GM12878 (cell line): ENCODE results near the gene TIGD4. TPM values are rescaled to one million over a fixed set of nuclear protein-coding genes. Genes with fewer than 3 reads are reported as not detected.

ENCODE experiments used
- ATAC-seq: fragments of 200-7000 bp; cut with Tn5 transposase; 3 replicates; pipeline ENCODE4 v1.9.1; 2020; ENCODE audit warnings: mild to moderate bottlenecking, moderate library complexity
- BruUV-seq: library from RNA; stranded (reverse); fragments of 400-500 nt; replicated peaks from 2 replicates; lab custom pipeline; 2021; lab: Mats Ljungman, UMichigan
- CTCF ChIA-PET: fragments of 300-600 bp; sonication (Branson Sonifier 250); formaldehyde crosslinking; extraction: SDS; loops from one replicate; lab custom pipeline; 2021; ENCODE audit warnings: inconsistent platforms; lab: Yijun Ruan, JAX
- POLR2A ChIA-PET: fragments of 350-600 bp; formaldehyde crosslinking; extraction: SDS; loops from one replicate; lab custom pipeline; 2021; ENCODE audit warnings: inconsistent platforms; lab: Charles Lee
- RAD21 ChIA-PET: fragments of 300-600 bp; sonication (Branson Sonifier 250); formaldehyde crosslinking; loops from one replicate; lab custom pipeline; 2023; ENCODE audit warnings: antibody characterized with exemption; ENCODE audit not compliant: unreplicated experiment; lab: Charles Lee
- SMC1A ChIA-PET: fragments of 300-600 bp; sonication (Branson Sonifier 250); formaldehyde crosslinking; loops from one replicate; lab custom pipeline; 2023; ENCODE audit not compliant: unreplicated experiment, uncharacterized antibody; lab: Charles Lee
- DNase-seq: peaks from one replicate; pipeline ENCODE4 v3.0.0-alpha.2; 2011; ENCODE audit warnings: low read depth, low spot score
- FAIRE-seq: peaks from 3 replicates; lab custom pipeline; 2011; peaks lifted over from hg19 to GRCh38; lab: Jason Lieb, UNC
- H2AFZ ChIP-seq: 2 replicates; pipeline ENCODE4 v1.6.0; 2011; ENCODE audit warnings: low read depth, low read length, control low read depth; ENCODE audit not compliant: control insufficient read depth
- H3K27ac ChIP-seq: 2 replicates; pipeline ENCODE4 v1.5.1; 2011; ENCODE audit warnings: control low read depth; ENCODE audit not compliant: control insufficient read depth, insufficient read depth
- H3K27me3 ChIP-seq, 2 experiments: replicated peaks in 1 of 2; 2 replicates each; pipeline versions ENCODE4 v1.6.0 to v1.6.1; 2011; ENCODE audit warnings: low read length in 1 of 2; ENCODE audit not compliant: control insufficient read depth in 2 of 2, insufficient read depth in 2 of 2
- H3K36me3 ChIP-seq, 2 experiments: 2 replicates each; pipeline ENCODE4 v1.5.1; 2011; ENCODE audit warnings: low read length in 1 of 2; ENCODE audit not compliant: control insufficient read depth in 2 of 2, insufficient read depth in 2 of 2
- H3K4me1 ChIP-seq: 2 replicates; pipeline ENCODE4 v1.6.1; 2011; ENCODE audit warnings: mild to moderate bottlenecking, low read length, moderate library complexity, mixed read lengths; ENCODE audit not compliant: control insufficient read depth, insufficient read depth
- H3K4me2 ChIP-seq: 2 replicates; pipeline ENCODE4 v1.6.0; 2011; ENCODE audit warnings: control low read depth; ENCODE audit not compliant: control insufficient read depth, insufficient read depth
- H3K4me3 ChIP-seq: fragments of 200-600 bp; sonication (generic); 2 replicates; pipeline ENCODE4 v1.5.1; 2016
- H3K79me2 ChIP-seq: 2 replicates; pipeline ENCODE4 v1.6.0; 2011; ENCODE audit warnings: low read length; ENCODE audit not compliant: control insufficient read depth, insufficient read depth
- H3K9ac ChIP-seq: 2 replicates; pipeline ENCODE4 v1.8.0; 2011; ENCODE audit warnings: low read length, control low read depth, mixed read lengths; ENCODE audit not compliant: control insufficient read depth, insufficient read depth
- H3K9me3 ChIP-seq: replicated peaks from 3 replicates; pipeline ENCODE4 v1.5.1; 2011; ENCODE audit warnings: mild to moderate bottlenecking, low read length; ENCODE audit not compliant: control insufficient read depth, insufficient read depth
- H4K20me1 ChIP-seq: 2 replicates; pipeline ENCODE4 v1.6.0; 2011; ENCODE audit not compliant: control insufficient read depth, insufficient read depth
- BACH1 ChIP-seq: fragments of 450-650 bp; IDR thresholded peaks from 2 replicates; pipeline ENCODE4 v1.6.1; 2017; ENCODE audit warnings: mild to moderate bottlenecking, borderline replicate concordance
- EP300 ChIP-seq, 2 experiments: fragments of 150-350 bp in 1 of 2; IDR thresholded peaks; 2 replicates each; pipeline ENCODE4 v1.6.1; 2011 to 2012; ENCODE audit warnings: low read depth in 2 of 2, low read length in 2 of 2, borderline replicate concordance in 1 of 2, improper control_type of control experiment in 1 of 2, inconsistent platforms in 1 of 2; ENCODE audit not compliant: control insufficient read depth in 1 of 2
- FOS ChIP-seq: IDR thresholded peaks from 3 replicates; pipeline ENCODE4 v1.6.1; 2011; ENCODE audit warnings: borderline replicate concordance; ENCODE audit not compliant: insufficient read length; ENCODE audit errors: extremely low read depth
- FOXK2 ChIP-seq: fragments of 450-650 bp; IDR thresholded peaks from 2 replicates; pipeline ENCODE4 v1.6.1; 2017; ENCODE audit warnings: mild to moderate bottlenecking, moderate library complexity
- HDAC6 ChIP-seq: fragments of 200-600 bp; sonication (generic); IDR thresholded peaks from one replicate; pipeline ENCODE4 v1.8.0; 2017; ENCODE audit warnings: antibody characterized with exemption; ENCODE audit not compliant: unreplicated experiment
- KAT2A ChIP-seq: conservative IDR thresholded peaks from 2 replicates; pipeline ENCODE4 v1.6.1; 2011; ENCODE audit warnings: low read depth, low read length; ENCODE audit not compliant: control insufficient read depth
- POLR2A ChIP-seq: IDR thresholded peaks from 2 replicates; pipeline ENCODE4 v1.6.1; 2011; ENCODE audit warnings: low read depth, mild to moderate bottlenecking, low read length
- SMAD5 ChIP-seq: IDR thresholded peaks from 2 replicates; pipeline ENCODE4 v1.6.1; 2016; ENCODE audit warnings: antibody characterized with exemption, low read depth
- TBL1XR1 ChIP-seq: IDR thresholded peaks from 2 replicates; pipeline ENCODE4 v1.6.1; 2012; ENCODE audit warnings: low read depth, low read length, improper control_type of control experiment
- TCF7 ChIP-seq: IDR thresholded peaks from 2 replicates; pipeline ENCODE4 v1.6.1; 2014; ENCODE audit warnings: antibody characterized with exemption, borderline replicate concordance
- WGBS: methylation state at CpG from one replicate; pipeline ENCODE4 v1.1.6; 2016; ENCODE audit warnings: low lambda C conversion rate; ENCODE audit not compliant: insufficient replicate concordance, insufficient coverage; ENCODE audit errors: missing lambda C conversion rate; 5-methylcytosine and 5-hydroxymethylcytosine counted together
- in situ Hi-C: fragments of 300-500 bp; cut with MboI; formaldehyde crosslinking; loops from 9 replicates; pipeline ENCODE4 v1.14.3; 2018; ENCODE audit warnings: mixed read lengths
- intact Hi-C: fragments of 100-400 bp; cut with micrococcal nuclease; formaldehyde crosslinking; loops from one replicate; pipeline ENCODE4 v1.14.2; 2022; ENCODE audit not compliant: unreplicated experiment
- polyA plus RNA-seq, 11 experiments: library from polyadenylated mRNA; depleted of rRNA in 4 of 11; unstranded in 6 of 11; stranded (reverse) in 5 of 11; fragments of >200 nt; fragmentation: Nextera tagmentation in 4 of 11; fragmentation: Illumina TruSeq in 1 of 11; extraction: Ambion mirVana in 4 of 11; extraction: Trizol in 1 of 11; gene quantifications; 1 replicate in 1 of 11; 2 replicates in 10 of 11; pipeline versions ENCODE4 v1.2.1 to v1.2.3, GENCODE V29; 2011 to 2016; ENCODE audit warnings: inconsistent platforms in 2 of 11, missing spikeins in 2 of 11, low read depth in 1 of 11
- total RNA-seq, 4 experiments: library from RNA; depleted of rRNA in 3 of 4; stranded (reverse); fragments of >200 nt in 3 of 4; fragmentation: Illumina TruSeq in 1 of 4; extraction: Trizol in 1 of 4; gene quantifications; 2 replicates each; pipeline versions ENCODE4 v1.2.1 to v1.2.3, GENCODE V29; 2013 to 2021
- TF ChIP-seq, protein P1 (sequence below): fragments of 150-350 bp; IDR thresholded peaks from 2 replicates; pipeline ENCODE4 v1.6.1; 2016; ENCODE audit warnings: low read depth, low read length
- TF ChIP-seq, protein P2 (sequence below): fragments of 450-650 bp; IDR thresholded peaks from 2 replicates; pipeline ENCODE4 v1.6.1; 2016; ENCODE audit warnings: mild to moderate bottlenecking

TIGD4 gene
- total and polyA plus RNA-seq, 10 of the 15 experiments (the other 5 are each of a cell fraction or from before 2014, with no cell fraction given), result 0.20 to 1.6 (median 0.48) TPM

DNA sequence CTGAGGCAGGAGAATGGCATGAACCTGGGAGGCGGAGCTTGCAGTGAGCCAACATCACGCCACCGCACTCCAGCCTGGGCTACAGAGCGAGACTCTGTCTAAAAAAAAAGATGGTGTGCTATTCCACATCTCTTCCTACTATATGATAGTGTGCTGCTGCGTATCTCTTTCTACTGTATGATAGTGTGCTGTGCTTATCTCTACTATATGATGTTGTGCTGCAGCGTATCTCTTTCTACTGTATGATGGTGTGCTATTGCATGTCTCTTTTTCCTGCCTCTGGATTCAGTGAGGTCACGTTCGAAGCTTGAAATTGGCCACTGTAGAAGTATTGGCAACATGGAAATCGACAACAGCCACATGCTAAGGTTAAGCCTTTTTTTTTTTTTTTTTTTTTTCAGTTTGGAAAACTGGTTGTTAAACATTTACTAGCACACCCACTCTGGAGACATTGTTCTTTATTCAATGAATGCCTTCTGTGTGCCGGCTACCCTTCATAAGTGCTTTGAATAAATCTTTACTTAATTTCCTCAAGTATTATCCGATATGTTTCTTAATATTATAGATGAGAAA is 31.3 kb upstream of the TIGD4 start:
- FAIRE-seq, result no peak
- 84% methylated on average over 11 of the region's 11 CpGs for WGBS
- POLR2A ChIA-PET, result interaction anchor here (0.7 kb wide), 1 partner anchor 516 kb away, joined by 8 read pairs; no protein-coding TSS in a partner anchor
- no peak for ATAC-seq
- peaks cover 6% of the 10 kb centered on the region; the same call in 2 of the 3 replicates for H3K9me3 ChIP-seq
- RAD21 ChIA-PET, result no interaction called here
- no peak overlapping the region for H2AFZ ChIP-seq
- no peaks in the 10 kb centered on the region for H3K27me3 ChIP-seq
- SMC1A ChIA-PET, result interaction anchor here (2.0 kb wide), 1 partner anchor 9 kb away, joined by 6 read pairs; no protein-coding TSS in a partner anchor
- CTCF ChIA-PET, result interaction anchor here (0.7 kb wide), 2 partner anchors 59 to 127 kb away, joined by 3 read pairs; no protein-coding TSS in a partner anchor
- intact Hi-C loops, result no loop called here
- H3K9ac ChIP-seq, result no peak overlapping the region
- H3K27ac ChIP-seq, result no peak overlapping the region
- no peaks in the 10 kb centered on the region for H4K20me1 ChIP-seq
- H3K4me3 ChIP-seq, result no peak overlapping the region
- no peak for DNase-seq
- in situ Hi-C loops, result no loop called here
- no peak overlapping the region for H3K4me2 ChIP-seq
- peaks cover 2% of the 10 kb centered on the region; the same call in 1 of the 2 replicates for H3K79me2 ChIP-seq
- no peaks in the 10 kb centered on the region; a peak in 1 of 4 replicates for H3K36me3 ChIP-seq
- TF ChIP-seq SMAD5 (no peak), HDAC6 (no peak), TCF7 (no peak), TBL1XR1 (no peak), EP300 (IDR thresholded peaks at IDR 0.05; ENCODE audit: borderline replicate concordance in 1 of 2, control insufficient read depth in 1 of 2, low read depth in 2 of 2, low read length in 2 of 2) (no peak), BACH1 (no peak), FOXK2 (no peak), POLR2A (no peak), FOS (no peak), KAT2A (no peak)
- TF ChIP-seq, protein P1, sequence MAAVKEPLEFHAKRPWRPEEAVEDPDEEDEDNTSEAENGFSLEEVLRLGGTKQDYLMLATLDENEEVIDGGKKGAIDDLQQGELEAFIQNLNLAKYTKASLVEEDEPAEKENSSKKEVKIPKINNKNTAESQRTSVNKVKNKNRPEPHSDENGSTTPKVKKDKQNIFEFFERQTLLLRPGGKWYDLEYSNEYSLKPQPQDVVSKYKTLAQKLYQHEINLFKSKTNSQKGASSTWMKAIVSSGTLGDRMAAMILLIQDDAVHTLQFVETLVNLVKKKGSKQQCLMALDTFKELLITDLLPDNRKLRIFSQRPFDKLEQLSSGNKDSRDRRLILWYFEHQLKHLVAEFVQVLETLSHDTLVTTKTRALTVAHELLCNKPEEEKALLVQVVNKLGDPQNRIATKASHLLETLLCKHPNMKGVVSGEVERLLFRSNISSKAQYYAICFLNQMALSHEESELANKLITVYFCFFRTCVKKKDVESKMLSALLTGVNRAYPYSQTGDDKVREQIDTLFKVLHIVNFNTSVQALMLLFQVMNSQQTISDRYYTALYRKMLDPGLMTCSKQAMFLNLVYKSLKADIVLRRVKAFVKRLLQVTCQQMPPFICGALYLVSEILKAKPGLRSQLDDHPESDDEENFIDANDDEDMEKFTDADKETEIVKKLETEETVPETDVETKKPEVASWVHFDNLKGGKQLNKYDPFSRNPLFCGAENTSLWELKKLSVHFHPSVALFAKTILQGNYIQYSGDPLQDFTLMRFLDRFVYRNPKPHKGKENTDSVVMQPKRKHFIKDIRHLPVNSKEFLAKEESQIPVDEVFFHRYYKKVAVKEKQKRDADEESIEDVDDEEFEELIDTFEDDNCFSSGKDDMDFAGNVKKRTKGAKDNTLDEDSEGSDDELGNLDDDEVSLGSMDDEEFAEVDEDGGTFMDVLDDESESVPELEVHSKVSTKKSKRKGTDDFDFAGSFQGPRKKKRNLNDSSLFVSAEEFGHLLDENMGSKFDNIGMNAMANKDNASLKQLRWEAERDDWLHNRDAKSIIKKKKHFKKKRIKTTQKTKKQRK, result no peak
- TF ChIP-seq, protein P2, sequence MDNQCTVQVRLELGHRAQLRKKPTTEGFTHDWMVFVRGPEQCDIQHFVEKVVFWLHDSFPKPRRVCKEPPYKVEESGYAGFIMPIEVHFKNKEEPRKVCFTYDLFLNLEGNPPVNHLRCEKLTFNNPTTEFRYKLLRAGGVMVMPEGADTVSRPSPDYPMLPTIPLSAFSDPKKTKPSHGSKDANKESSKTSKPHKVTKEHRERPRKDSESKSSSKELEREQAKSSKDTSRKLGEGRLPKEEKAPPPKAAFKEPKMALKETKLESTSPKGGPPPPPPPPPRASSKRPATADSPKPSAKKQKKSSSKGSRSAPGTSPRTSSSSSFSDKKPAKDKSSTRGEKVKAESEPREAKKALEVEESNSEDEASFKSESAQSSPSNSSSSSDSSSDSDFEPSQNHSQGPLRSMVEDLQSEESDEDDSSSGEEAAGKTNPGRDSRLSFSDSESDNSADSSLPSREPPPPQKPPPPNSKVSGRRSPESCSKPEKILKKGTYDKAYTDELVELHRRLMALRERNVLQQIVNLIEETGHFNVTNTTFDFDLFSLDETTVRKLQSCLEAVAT, result no peak
- H3K4me1 ChIP-seq, result no peaks in the 10 kb centered on the region
- BruUV-seq, result no TSS peak
